ENCODE measurements around the gene BRSK1.

- TF ChIP-seq CTCF (IDR thresholded peaks at IDR 0.05) (no peak), EZH2 (IDR thresholded peaks at IDR 0.05) (no peak), EZH2phosphoT487 (IDR thresholded peaks at IDR 0.05) (no peak)
These were observed 42.5 kb upstream of the BRSK1 start for GRCh38 chr19:55241143-55241934.

Measured in neural progenitor cell (in vitro differentiated cells).